B cell (primary cell): ENCODE data around the gene PPP4R4. TPM values are rescaled to one million over a fixed set of nuclear protein-coding genes. Genes with fewer than 3 reads are reported as not detected.

ENCODE experiments used
- ATAC-seq: fragments of 200-7000 bp; cut with Tn5 transposase; one replicate; pipeline ENCODE4 v1.10.0; 2021; ENCODE audit warnings: low read depth, mild to moderate bottlenecking, moderate number of reproducible peaks, moderate library complexity
- CTCF ChIA-PET: fragments of 350-600 bp; sonication (Branson Sonifier 250); formaldehyde crosslinking; loops from one replicate; lab custom pipeline; 2021; ENCODE audit warnings: antibody characterized with exemption, inconsistent platforms; lab: Charles Lee
- POLR2A ChIA-PET: fragments of 350-600 bp; sonication (Branson Sonifier 250); formaldehyde crosslinking; loops from one replicate; lab custom pipeline; 2021; ENCODE audit warnings: antibody characterized with exemption; lab: Charles Lee
- DNase-seq: peaks from one replicate; pipeline ENCODE4 v3.0.0; 2013
- H2AFZ ChIP-seq: 2 replicates; pipeline ENCODE4 v1.6.1; 2012; ENCODE audit warnings: mild to moderate bottlenecking, low read depth, low read length; ENCODE audit not compliant: insufficient read depth, poor library complexity, severe bottlenecking
- H3K27ac ChIP-seq, 2 donors: 1 replicate in 1 of 2; 2 replicates in 1 of 2; pipeline ENCODE4 v1.5.1; 2012 to 2013; ENCODE audit warnings: low read length in 2 of 2, mild to moderate bottlenecking in 2 of 2, moderate library complexity in 1 of 2
- H3K27me3 ChIP-seq, 4 experiments: fragments of 200-600 bp in 1 of 4; sonication (generic) in 1 of 4; replicated peaks in 1 of 4; 1 replicate in 2 of 4; 2 replicates in 2 of 4; pipeline versions ENCODE4 v1.6.1 to v1.7.0; 2013 to 2016; ENCODE audit warnings: low read length in 3 of 4, mild to moderate bottlenecking in 2 of 4, mixed read lengths in 1 of 4, moderate library complexity in 1 of 4; ENCODE audit not compliant: insufficient read depth in 4 of 4, control insufficient read depth in 3 of 4; ENCODE audit errors: control extremely low read depth in 1 of 4
- H3K36me3 ChIP-seq, 2 experiments: replicated peaks in 1 of 2; 1 replicate in 1 of 2; 2 replicates in 1 of 2; pipeline versions ENCODE4 v1.6.1 to v1.7.1; 2013; ENCODE audit warnings: low read length in 1 of 2; ENCODE audit not compliant: insufficient read depth in 2 of 2, control insufficient read depth in 1 of 2; ENCODE audit errors: control extremely low read depth in 1 of 2, extremely low read depth in 1 of 2
- H3K4me1 ChIP-seq, 2 donors: fragments of 200-600 bp in 1 of 2; sonication (generic) in 1 of 2; 1 replicate in 1 of 2; 2 replicates in 1 of 2; pipeline versions ENCODE4 v1.5.1 to v1.6.1; 2013 to 2017; ENCODE audit warnings: low read length in 2 of 2; ENCODE audit not compliant: control insufficient read depth in 2 of 2, insufficient read depth in 2 of 2
- H3K4me2 ChIP-seq: replicated peaks from 2 replicates; pipeline ENCODE3; 2012; ENCODE audit warnings: mild to moderate bottlenecking, low read depth, low read length; ENCODE audit not compliant: poor library complexity, severe bottlenecking
- H3K4me3 ChIP-seq, 5 experiments: fragments of 200-600 bp in 1 of 5; sonication (generic) in 1 of 5; 1 replicate in 3 of 5; 2 replicates in 2 of 5; pipeline versions ENCODE4 v1.5.1 to v1.7.0; 2011 to 2016; ENCODE audit warnings: low read length in 4 of 5, mild to moderate bottlenecking in 4 of 5, low read depth in 2 of 5, control low read depth in 1 of 5, moderate library complexity in 1 of 5; ENCODE audit not compliant: insufficient read depth in 1 of 5; ENCODE audit errors: control extremely low read depth in 1 of 5, extremely low read depth in 1 of 5
- H3K79me2 ChIP-seq: fragments of 200-600 bp; sonication (generic); one replicate; pipeline ENCODE4 v1.6.0; 2016; ENCODE audit warnings: low read length; ENCODE audit not compliant: control insufficient read depth, insufficient read depth
- H3K9ac ChIP-seq: fragments of 200-600 bp; sonication (generic); 2 replicates; pipeline ENCODE4 v1.6.1; 2017; ENCODE audit warnings: mild to moderate bottlenecking, low read length, moderate library complexity
- H3K9me3 ChIP-seq, 3 donors: one replicate each; pipeline versions ENCODE4 v1.6.1 to v1.7.1; 2013; ENCODE audit warnings: low read length in 2 of 3; ENCODE audit not compliant: control insufficient read depth in 2 of 3, insufficient read depth in 1 of 3; ENCODE audit errors: control extremely low read depth in 1 of 3
- H4K20me1 ChIP-seq: 2 replicates; pipeline ENCODE4 v1.6.0; 2012; ENCODE audit warnings: mild to moderate bottlenecking, low read length; ENCODE audit not compliant: insufficient read depth, control insufficient read depth, poor library complexity, severe bottlenecking
- H3K27ac Mint-ChIP-seq: one replicate; pipeline ENCODE4 v1.8.0; 2021; ENCODE audit warnings: mixed read lengths
- H3K27me3 Mint-ChIP-seq: one replicate; pipeline ENCODE4 v1.8.0; 2021; ENCODE audit warnings: mixed read lengths
- H3K4me1 Mint-ChIP-seq: one replicate; pipeline ENCODE4 v1.8.0; 2021; ENCODE audit warnings: mixed read lengths
- H3K4me3 Mint-ChIP-seq: one replicate; pipeline ENCODE4 v1.8.0; 2021; ENCODE audit warnings: mixed read lengths
- H3K9me3 Mint-ChIP-seq: one replicate; pipeline ENCODE4 v1.8.0; 2022; ENCODE audit warnings: mixed read lengths; ENCODE audit not compliant: insufficient read depth
- EZH2 ChIP-seq: IDR thresholded peaks from 2 replicates; pipeline ENCODE4 v1.6.1; 2012; ENCODE audit warnings: borderline replicate concordance, low read depth, mild to moderate bottlenecking, moderate library complexity, low read length; ENCODE audit not compliant: insufficient read depth, poor library complexity, severe bottlenecking
- WGBS: methylation state at CpG from one replicate; pipeline ENCODE4 v1.1.5; 2013; ENCODE audit warnings: missing lambda C conversion rate; ENCODE audit not compliant: insufficient coverage; 5-methylcytosine and 5-hydroxymethylcytosine counted together
- intact Hi-C: fragments of 100-400 bp; cut with micrococcal nuclease; formaldehyde crosslinking; loops from one replicate; pipeline ENCODE4 v1.10.0; 2022
- polyA plus RNA-seq: library from polyadenylated mRNA; depleted of rRNA; stranded (reverse); fragments of >200 nt; gene quantifications from 2 replicates; pipeline ENCODE4 v1.2.3, GENCODE V29; 2012
- total RNA-seq, 2 donors: library from RNA; stranded (reverse); fragments of 120-200 nt in 1 of 2; gene quantifications; 1 replicate in 1 of 2; 2 replicates in 1 of 2; pipeline versions ENCODE4 v1.2.3 to v1.2.4, GENCODE V29; 2013 to 2022
- TF ChIP-seq, protein P1 (sequence below): fragments of 200-600 bp; IDR thresholded peaks from one replicate; pipeline ENCODE4 v1.8.0; 2022; ENCODE audit warnings: antibody characterized with exemption, mild to moderate bottlenecking

Gene PPP4R4
- total and polyA plus RNA-seq, 2 donors (not counting 1 experiment from before 2014, with no cell fraction given) = not detected

DNA sequence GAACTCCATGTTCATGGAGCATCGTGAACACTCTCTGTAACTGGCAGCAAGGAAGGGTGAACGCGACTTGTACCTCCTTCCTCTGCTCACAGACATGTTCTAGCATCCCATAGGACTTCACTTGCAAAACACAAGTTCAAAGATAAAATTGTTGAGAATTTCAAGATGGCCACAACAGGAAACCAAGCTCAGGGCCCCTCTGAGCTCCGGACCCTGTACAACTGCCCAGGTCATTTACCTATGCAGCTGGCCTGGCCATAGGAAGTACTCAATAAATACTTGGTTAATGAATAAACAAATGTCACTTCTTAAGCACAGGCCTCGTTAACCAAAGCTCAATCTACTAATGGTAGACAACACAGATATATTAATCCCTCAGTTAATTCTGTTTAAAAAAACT, 11.7 kb upstream of the PPP4R4 start:
- intact Hi-C loops = no loop called here
- no peaks in the 10 kb centered on the region for H3K4me1 Mint-ChIP-seq
- WGBS = 91% methylated on average over 3 of the region's 5 CpGs

DNA sequence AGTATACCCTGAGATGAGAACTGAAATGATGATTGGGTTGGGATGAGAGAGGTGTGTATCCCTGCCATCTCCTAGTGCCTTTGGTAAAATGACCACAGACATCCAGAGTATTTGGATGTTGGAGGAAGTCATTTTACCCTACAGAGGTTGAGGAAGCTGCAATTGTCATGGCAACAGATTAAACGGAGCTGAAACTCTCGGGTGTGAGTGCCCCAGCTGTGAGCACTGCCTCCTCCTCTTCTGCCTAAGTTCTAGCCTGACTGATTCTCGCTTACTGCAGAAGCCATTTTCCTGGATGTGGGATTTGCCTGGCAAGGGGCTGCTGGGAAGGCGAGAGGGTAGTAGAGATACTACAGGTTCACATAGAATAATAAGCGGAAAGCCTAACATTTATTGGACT, 10.3 kb upstream of the PPP4R4 start:
- ATAC-seq (no peak), DNase-seq (no peak)
- no peaks in the 10 kb centered on the region for H3K9me3 ChIP-seq
- H3K27me3 ChIP-seq = no peaks in the 10 kb centered on the region
- WGBS = 26% methylated on average over 3 of the region's 5 CpGs
- H3K27ac ChIP-seq = no peak overlapping the region
- no peak overlapping the region for H2AFZ ChIP-seq
- no peak overlapping the region for H3K4me3 Mint-ChIP-seq
- POLR2A ChIA-PET = no interaction called here
- no peak overlapping the region for H3K4me2 ChIP-seq
- H3K4me1 ChIP-seq = no peaks in the 10 kb centered on the region
- H3K4me1 Mint-ChIP-seq = no peaks in the 10 kb centered on the region
- H3K9ac ChIP-seq = no peak overlapping the region
- no peaks in the 10 kb centered on the region for H3K36me3 ChIP-seq
- CTCF ChIA-PET = interaction anchor here (0.6 to 2.3 kb wide), 3 partner anchors 17 to 201 kb away, joined by 3 to 5 read pairs (median 3); no protein-coding TSS in a partner anchor
- no peak overlapping the region for H3K27ac Mint-ChIP-seq
- no peaks in the 10 kb centered on the region for H4K20me1 ChIP-seq
- peaks cover 30% of the 10 kb centered on the region for H3K27me3 Mint-ChIP-seq
- H3K79me2 ChIP-seq = no peaks in the 10 kb centered on the region
- H3K9me3 Mint-ChIP-seq = no peaks in the 10 kb centered on the region
- intact Hi-C loops = no loop called here
- no peak overlapping the region for H3K4me3 ChIP-seq
- TF ChIP-seq, protein P1, sequence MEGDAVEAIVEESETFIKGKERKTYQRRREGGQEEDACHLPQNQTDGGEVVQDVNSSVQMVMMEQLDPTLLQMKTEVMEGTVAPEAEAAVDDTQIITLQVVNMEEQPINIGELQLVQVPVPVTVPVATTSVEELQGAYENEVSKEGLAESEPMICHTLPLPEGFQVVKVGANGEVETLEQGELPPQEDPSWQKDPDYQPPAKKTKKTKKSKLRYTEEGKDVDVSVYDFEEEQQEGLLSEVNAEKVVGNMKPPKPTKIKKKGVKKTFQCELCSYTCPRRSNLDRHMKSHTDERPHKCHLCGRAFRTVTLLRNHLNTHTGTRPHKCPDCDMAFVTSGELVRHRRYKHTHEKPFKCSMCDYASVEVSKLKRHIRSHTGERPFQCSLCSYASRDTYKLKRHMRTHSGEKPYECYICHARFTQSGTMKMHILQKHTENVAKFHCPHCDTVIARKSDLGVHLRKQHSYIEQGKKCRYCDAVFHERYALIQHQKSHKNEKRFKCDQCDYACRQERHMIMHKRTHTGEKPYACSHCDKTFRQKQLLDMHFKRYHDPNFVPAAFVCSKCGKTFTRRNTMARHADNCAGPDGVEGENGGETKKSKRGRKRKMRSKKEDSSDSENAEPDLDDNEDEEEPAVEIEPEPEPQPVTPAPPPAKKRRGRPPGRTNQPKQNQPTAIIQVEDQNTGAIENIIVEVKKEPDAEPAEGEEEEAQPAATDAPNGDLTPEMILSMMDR = no peak
- no peak for TF ChIP-seq EZH2

More for the DNA sequence above, 11.7 kb upstream of the PPP4R4 start:
- ChIA-PET POLR2A (no interaction called here), CTCF (interaction anchor here (1.2 to 2.3 kb wide), 2 partner anchors 18 to 25 kb away, joined by 3 to 5 read pairs; no protein-coding TSS in a partner anchor)
- Histone ChIP-seq H3K36me3 (no peaks in the 10 kb centered on the region), H3K79me2 (no peaks in the 10 kb centered on the region), H3K27me3 (no peaks in the 10 kb centered on the region), H3K4me1 (no peaks in the 10 kb centered on the region), H2AFZ (no peak overlapping the region), H4K20me1 (no peaks in the 10 kb centered on the region), H3K9me3 (no peaks in the 10 kb centered on the region), H3K27ac (no peak overlapping the region), H3K9ac (no peak overlapping the region), H3K4me3 (no peak overlapping the region), H3K4me2 (no peak overlapping the region)
- ATAC-seq (no peak), DNase-seq (no peak)
- no peak overlapping the region for H3K4me3 Mint-ChIP-seq
- H3K27ac Mint-ChIP-seq = no peak overlapping the region
- no peaks in the 10 kb centered on the region for H3K9me3 Mint-ChIP-seq
- TF ChIP-seq, protein P1 = no peak
- TF ChIP-seq EZH2 = no peak
- H3K27me3 Mint-ChIP-seq = peaks cover 42% of the 10 kb centered on the region
